GM18499 (cell line): ENCODE results near the gene C17orf67.

Source experiments
- ATAC-seq: cut with Tn5 transposase; IDR thresholded peaks from one replicate; pipeline ENCODE4 v1.9.1; 2021; ENCODE audit warnings: moderate number of reproducible peaks; ENCODE audit not compliant: insufficient read depth, unreplicated experiment

C17orf67 gene

DNA sequence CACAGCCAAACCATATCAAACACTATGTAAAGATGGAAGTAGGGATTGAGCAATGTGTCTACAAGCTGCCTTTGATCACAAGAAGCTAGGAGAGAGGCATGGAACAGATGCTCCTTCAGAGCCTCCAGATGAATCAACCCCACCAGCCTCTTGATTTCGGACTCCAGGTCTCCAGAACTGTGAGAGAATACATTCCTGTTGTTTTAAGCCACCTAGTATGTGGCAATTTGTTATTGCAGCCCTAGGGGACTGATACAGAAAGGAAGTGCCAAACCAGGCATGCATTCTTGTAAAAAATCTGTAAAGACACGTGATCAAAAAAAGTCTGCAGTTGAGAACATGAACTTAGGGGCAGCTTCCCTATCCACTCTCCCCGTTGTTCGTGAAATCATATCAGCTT lies 91.1 kb downstream of the C17orf67 start:
- ATAC-seq = no peak
